Measurements from ENCODE around the gene NCMAP. TPM values are rescaled to one million over a fixed set of nuclear protein-coding genes. Genes with fewer than 3 reads are reported as not detected.
"Not testable (repeated sequence)": the region's sequence is repeated elsewhere in the genome, so short reads cannot be mapped to it uniquely, and the experiment has no call there.

NCMAP gene
- total RNA-seq = 1 to 10 TPM in 1 of 2 donors, under 1 TPM in 1; 0.76 to 1.3 TPM

GRCh38 chr1:24555591-24556413, at the start of gene NCMAP:
Gene NCMAP, plus strand, starts transcription at chr1:24556087. Its CDS starts 39,344 bp downstream, at chr1:24595431.
- no peak within 1 kb of the TSS for H3K27ac Mint-ChIP-seq
- no peaks in the 10 kb centered on the region for H3K36me3 Mint-ChIP-seq (ENCODE audit: insufficient read depth in 2 of 2)
- H3K27me3 Mint-ChIP-seq (ENCODE audit: low read depth) = peaks cover 14% of the 10 kb centered on the region
- ATAC-seq (replicated peaks in 1 of 2) (peak; percentile 82 to 86), DNase-seq (peak; percentile 45 to 46)
- H3K4me1 Mint-ChIP-seq (ENCODE audit: low read depth) = peaks cover 18% of the 10 kb centered on the region
- peak within 1 kb of the TSS; percentile 80 to 82 for H3K4me3 Mint-ChIP-seq
- H3K9me3 Mint-ChIP-seq = no peaks in the 10 kb centered on the region

- Mint-ChIP-seq H3K4me1 (ENCODE audit: low read depth) (peaks cover 63% of the 10 kb centered on the region), H3K9me3 (no peaks in the 10 kb centered on the region), H3K36me3 (ENCODE audit: insufficient read depth in 2 of 2) (peaks cover 11 to 42% of the 10 kb centered on the region in 2 donors), H3K27ac (peak overlapping the region; percentile 96), H3K27me3 (ENCODE audit: low read depth) (no peaks in the 10 kb centered on the region), H3K4me3 (peak overlapping the region; percentile 89 to 93)
- ATAC-seq (replicated peaks in 1 of 2) (no peak), DNase-seq (no peak)
Observed at GRCh38 chr1:24506691-24507381, 49.1 kb upstream of the NCMAP start.

DNA sequence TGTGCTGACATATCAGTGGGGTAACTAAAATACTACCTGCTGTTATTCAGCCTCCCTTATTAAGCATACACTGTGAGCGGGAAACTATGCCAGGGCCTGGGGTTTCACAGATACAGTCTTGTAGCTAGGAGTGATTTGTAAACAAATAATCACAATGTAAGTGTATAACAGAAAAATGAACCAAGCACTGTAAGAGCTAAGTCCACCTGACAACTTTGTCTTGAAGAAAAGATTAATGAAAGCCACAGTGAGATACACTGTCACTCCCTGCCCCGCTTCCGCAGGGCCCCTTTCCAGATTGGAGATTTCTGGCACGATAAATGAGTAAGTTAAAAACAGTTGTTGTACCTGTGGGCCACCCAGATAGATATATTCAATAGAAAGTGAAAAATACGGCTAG, 48.5 kb upstream of the NCMAP start:
- peak in 1 of 2 donors; percentile 22 for DNase-seq
- Mint-ChIP-seq H3K27ac (peak overlapping the region; percentile 96), H3K9me3 (no peaks in the 10 kb centered on the region), H3K36me3 (ENCODE audit: insufficient read depth in 2 of 2) (peaks cover 10 to 41% of the 10 kb centered on the region in 2 donors), H3K4me1 (ENCODE audit: low read depth) (peaks cover 67% of the 10 kb centered on the region), H3K4me3 (peak overlapping the region; percentile 89 to 93), H3K27me3 (ENCODE audit: low read depth) (no peaks in the 10 kb centered on the region)
- ATAC-seq (replicated peaks in 1 of 2) = no peak

DNA sequence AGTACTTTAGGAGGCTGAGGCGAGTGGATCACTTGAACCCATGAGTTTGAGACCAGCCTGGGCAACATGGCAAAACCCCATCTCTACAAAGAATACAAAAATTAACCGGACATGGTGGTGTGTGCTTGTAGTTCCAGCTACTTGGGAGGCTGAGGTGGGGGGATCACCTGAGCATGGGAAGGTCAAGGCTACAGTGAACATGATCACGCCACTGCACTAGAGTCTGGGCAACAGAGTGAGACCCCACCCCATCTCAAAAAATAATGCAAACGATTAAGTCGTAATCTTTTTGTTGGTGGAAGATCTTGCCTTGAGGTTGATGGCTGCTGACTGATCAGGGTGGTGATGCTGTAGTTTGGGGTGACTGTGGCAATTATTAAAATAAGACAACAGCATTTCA, 47.0 kb upstream of the NCMAP start:
- Mint-ChIP-seq H3K27me3 (ENCODE audit: low read depth) (no peaks in the 10 kb centered on the region), H3K4me3 (peak overlapping the region; percentile 35 to 59), H3K27ac (peak overlapping the region; percentile 61), H3K36me3 (ENCODE audit: insufficient read depth in 2 of 2) (peaks cover 8 to 36% of the 10 kb centered on the region in 2 donors), H3K9me3 (no peaks in the 10 kb centered on the region), H3K4me1 (ENCODE audit: low read depth) (peaks cover 82% of the 10 kb centered on the region)
- DNase-seq (no peak), ATAC-seq (replicated peaks in 1 of 2) (no peak)

DNA sequence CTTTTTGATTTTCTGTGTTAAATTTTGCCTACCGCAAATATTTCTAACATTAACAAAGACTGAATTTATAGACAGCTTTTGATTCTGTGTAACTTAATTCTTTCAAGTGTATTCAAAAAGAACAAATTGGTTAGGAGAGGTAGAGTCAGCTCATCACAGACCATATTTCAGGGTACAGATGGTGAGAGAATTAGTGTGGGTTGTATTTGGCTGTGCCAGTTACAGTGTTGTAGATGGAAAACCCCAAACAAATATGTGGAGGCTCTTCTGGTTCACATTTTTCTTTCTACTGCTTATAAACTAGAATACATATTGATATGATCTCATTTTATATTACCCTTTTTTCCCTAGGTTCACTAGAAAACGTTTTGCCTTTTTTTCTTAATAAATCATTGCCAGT, 42.2 kb upstream of the NCMAP start:
- no peak for ATAC-seq (replicated peaks in 1 of 2)
- no peaks in the 10 kb centered on the region for H3K27me3 Mint-ChIP-seq (ENCODE audit: low read depth)
- H3K4me3 Mint-ChIP-seq = peak overlapping the region in 1 of 2 donors; percentile 26
- no peak for DNase-seq
- peaks cover 74% of the 10 kb centered on the region for H3K4me1 Mint-ChIP-seq (ENCODE audit: low read depth)
- H3K9me3 Mint-ChIP-seq = no peaks in the 10 kb centered on the region
- peaks cover 10 to 28% of the 10 kb centered on the region in 2 donors for H3K36me3 Mint-ChIP-seq (ENCODE audit: insufficient read depth in 2 of 2)
- H3K27ac Mint-ChIP-seq = peak overlapping the region; percentile 75

- peaks cover 72% of the 10 kb centered on the region for H3K4me1 Mint-ChIP-seq (ENCODE audit: low read depth)
- H3K36me3 Mint-ChIP-seq (ENCODE audit: insufficient read depth in 2 of 2) = peaks cover 14 to 34% of the 10 kb centered on the region in 2 donors
- ATAC-seq (replicated peaks in 1 of 2) = no peak
- H3K9me3 Mint-ChIP-seq = no peaks in the 10 kb centered on the region
- no peaks in the 10 kb centered on the region for H3K27me3 Mint-ChIP-seq (ENCODE audit: low read depth)
- H3K4me3 Mint-ChIP-seq = no peak overlapping the region
- H3K27ac Mint-ChIP-seq = peak overlapping the region; percentile 85
- no peak for DNase-seq
Observed at GRCh38 chr1:24514946-24515345, 40.9 kb upstream of the NCMAP start.

DNA sequence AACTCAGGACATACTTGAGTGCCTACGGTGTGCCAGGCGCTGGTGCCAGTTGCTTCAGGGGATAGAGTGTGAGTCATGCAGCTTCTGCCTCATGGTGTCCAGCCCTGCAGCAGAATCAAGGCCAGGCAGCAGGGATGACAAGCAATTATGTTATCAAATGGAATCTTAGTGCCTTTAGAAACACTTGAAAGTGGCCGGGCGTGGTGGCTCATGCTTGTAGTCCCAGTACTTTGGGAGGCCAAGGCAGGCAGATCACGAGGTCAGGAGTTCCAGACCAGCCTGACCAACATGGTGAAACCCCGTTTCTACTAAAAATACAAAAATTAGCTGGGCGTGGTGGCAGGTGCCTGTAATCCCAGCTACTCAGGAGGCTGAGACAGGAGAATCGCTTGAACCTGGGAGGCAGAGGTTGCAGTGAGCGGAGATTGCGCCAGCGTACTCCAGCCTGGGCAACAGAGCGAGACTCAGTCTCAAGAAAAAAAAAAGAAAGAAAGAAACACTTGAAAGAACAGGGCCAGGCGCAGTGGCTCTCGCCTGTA, 40.1 kb upstream of the NCMAP start:
- H3K27me3 Mint-ChIP-seq (ENCODE audit: low read depth) = not testable (repeated sequence)

GRCh38 chr1:24516506-24516905, 39.4 kb upstream of the NCMAP start:
- Mint-ChIP-seq H3K27ac (peak overlapping the region; percentile 6), H3K27me3 (ENCODE audit: low read depth) (no peaks in the 10 kb centered on the region), H3K4me1 (ENCODE audit: low read depth) (peaks cover 57% of the 10 kb centered on the region), H3K36me3 (ENCODE audit: insufficient read depth in 2 of 2) (peaks cover 16 to 33% of the 10 kb centered on the region in 2 donors), H3K9me3 (peaks cover 0 to 2% of the 10 kb centered on the region in 2 donors), H3K4me3 (no peak overlapping the region)
- ATAC-seq (replicated peaks in 1 of 2) (no peak), DNase-seq (no peak)

More for the DNA sequence above, 40.1 kb upstream of the NCMAP start:
- not testable (repeated sequence) for H3K27ac Mint-ChIP-seq; H3K4me3 Mint-ChIP-seq; DNase-seq; H3K9me3 Mint-ChIP-seq; ATAC-seq (replicated peaks in 1 of 2)
- Mint-ChIP-seq H3K36me3 (ENCODE audit: insufficient read depth in 2 of 2) (peaks cover 17 to 35% of the 10 kb centered on the region in 2 donors), H3K4me1 (ENCODE audit: low read depth) (peaks cover 64% of the 10 kb centered on the region)

DNA sequence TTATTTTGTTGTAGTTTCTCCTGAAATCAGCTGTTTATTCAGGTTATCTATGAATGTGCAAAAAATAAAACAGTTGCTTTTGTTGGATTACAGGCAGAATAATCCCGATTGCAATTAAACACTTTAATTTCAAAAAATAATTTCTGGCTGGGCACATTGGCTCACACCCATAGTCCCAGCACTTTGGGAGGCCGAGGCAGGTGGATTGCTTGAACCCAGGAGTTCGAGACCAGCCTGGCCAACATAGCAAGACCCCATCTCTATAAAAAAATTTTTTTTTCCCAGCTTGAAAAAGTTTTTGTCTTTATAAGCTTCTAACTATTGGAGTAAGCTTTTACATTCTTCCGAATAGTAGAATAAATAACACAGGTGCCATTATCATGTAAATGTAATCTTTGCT, 38.0 kb upstream of the NCMAP start:
- peaks cover 52% of the 10 kb centered on the region for H3K4me1 Mint-ChIP-seq (ENCODE audit: low read depth)
- DNase-seq = no peak
- no peak overlapping the region for H3K4me3 Mint-ChIP-seq
- H3K27ac Mint-ChIP-seq = no peak overlapping the region
- ATAC-seq (replicated peaks in 1 of 2) = no peak
- H3K9me3 Mint-ChIP-seq = peaks cover 0 to 2% of the 10 kb centered on the region in 2 donors
- H3K27me3 Mint-ChIP-seq (ENCODE audit: low read depth) = no peaks in the 10 kb centered on the region
- H3K36me3 Mint-ChIP-seq (ENCODE audit: insufficient read depth in 2 of 2) = peaks cover 12 to 29% of the 10 kb centered on the region in 2 donors

DNA sequence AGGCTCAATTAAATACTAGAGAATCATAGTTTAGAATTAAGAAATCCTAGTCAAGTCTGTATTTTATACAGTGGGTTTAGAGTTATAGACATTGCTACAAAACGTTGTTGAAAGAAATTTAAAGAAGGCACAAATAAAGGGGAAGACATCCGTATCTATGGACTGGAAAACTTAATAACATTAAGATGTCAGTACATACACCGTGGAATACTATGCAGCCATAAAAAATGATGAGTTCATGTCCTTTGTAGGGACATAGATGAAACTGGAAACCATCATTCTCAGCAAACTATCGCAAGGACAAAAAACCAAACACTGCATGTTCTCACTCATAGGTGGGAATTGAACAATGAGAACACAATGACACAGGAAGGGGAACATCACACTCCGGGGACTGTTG, 35.6 kb upstream of the NCMAP start:
- H3K27me3 Mint-ChIP-seq (ENCODE audit: low read depth); H3K9me3 Mint-ChIP-seq; DNase-seq; ATAC-seq (replicated peaks in 1 of 2); H3K4me3 Mint-ChIP-seq: not testable (repeated sequence)
- peak overlapping the region; percentile 63 for H3K27ac Mint-ChIP-seq
- peaks cover 12 to 32% of the 10 kb centered on the region in 2 donors for H3K36me3 Mint-ChIP-seq (ENCODE audit: insufficient read depth in 2 of 2)
- H3K4me1 Mint-ChIP-seq (ENCODE audit: low read depth) = peaks cover 55% of the 10 kb centered on the region

DNA sequence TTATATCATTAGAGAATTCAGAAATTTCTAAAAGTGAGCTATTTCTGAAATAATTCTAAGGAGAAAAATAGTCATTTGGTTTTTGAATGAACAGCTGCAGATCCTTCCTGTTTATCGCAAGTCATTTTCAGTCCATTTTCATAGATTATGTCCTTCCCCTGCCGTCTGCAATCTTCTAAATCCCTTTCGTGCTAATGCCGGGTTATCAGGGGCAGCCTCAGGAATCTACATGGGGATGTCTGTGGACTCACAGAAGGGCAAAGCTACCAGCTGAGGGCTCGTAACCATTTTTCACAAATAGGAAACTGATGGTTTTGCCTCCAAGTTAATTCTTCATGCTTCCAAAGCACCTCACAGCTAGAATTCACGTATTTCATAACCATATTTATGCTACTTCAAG, 30.3 kb upstream of the NCMAP start:
- Mint-ChIP-seq H3K4me1 (ENCODE audit: low read depth) (peaks cover 64% of the 10 kb centered on the region), H3K4me3 (peak overlapping the region in 1 of 2 donors; percentile 20), H3K36me3 (ENCODE audit: insufficient read depth in 2 of 2) (peaks cover 0 to 21% of the 10 kb centered on the region in 2 donors), H3K27ac (peak overlapping the region; percentile 69), H3K27me3 (ENCODE audit: low read depth) (no peaks in the 10 kb centered on the region), H3K9me3 (no peaks in the 10 kb centered on the region)
- ATAC-seq (replicated peaks in 1 of 2) (no peak), DNase-seq (no peak)

DNA sequence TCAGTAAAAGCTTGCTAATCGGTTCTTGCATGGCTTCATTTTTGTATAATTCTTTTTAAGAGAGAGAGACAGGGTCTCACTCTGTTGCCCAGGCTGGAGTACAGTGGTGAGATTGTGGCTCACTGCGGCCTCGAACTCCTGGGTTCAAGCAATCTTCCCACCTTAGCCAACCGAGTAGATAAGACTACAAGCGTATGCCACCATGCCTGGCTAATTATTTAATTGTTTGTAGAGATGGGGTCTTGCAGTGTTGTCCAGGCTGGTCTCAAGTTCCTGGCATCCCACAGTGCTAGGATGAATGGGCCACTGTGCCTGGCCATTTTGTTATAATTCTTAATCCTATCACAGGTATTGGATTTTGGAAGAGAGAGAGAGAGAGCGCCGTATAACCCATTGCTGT, 29.8 kb upstream of the NCMAP start:
- DNase-seq (no peak), ATAC-seq (replicated peaks in 1 of 2) (no peak)
- peak overlapping the region; percentile 69 for H3K27ac Mint-ChIP-seq
- peaks cover 66% of the 10 kb centered on the region for H3K4me1 Mint-ChIP-seq (ENCODE audit: low read depth)
- no peaks in the 10 kb centered on the region for H3K27me3 Mint-ChIP-seq (ENCODE audit: low read depth)
- H3K36me3 Mint-ChIP-seq (ENCODE audit: insufficient read depth in 2 of 2) = peaks cover 0 to 20% of the 10 kb centered on the region in 2 donors
- H3K9me3 Mint-ChIP-seq = no peaks in the 10 kb centered on the region
- H3K4me3 Mint-ChIP-seq = peak overlapping the region in 1 of 2 donors; percentile 20

Measured in activated T-cell treated with anti-CD3 and anti-CD28 coated beads, Interleukin-2, amount 50 U/mL, for 72 hours (primary cell).